Measurements from ENCODE around the gene PPP4C.
"Not testable (repeated sequence)": the region's sequence is repeated elsewhere in the genome, so short reads cannot be mapped to it uniquely, and the experiment has no call there.

PPP4C gene

GRCh38 chr16:30040690-30041089 is 35.1 kb upstream of the PPP4C start:
- WGBS, 2 donors (ENCODE audit: extremely low coverage in 2 of 2, insufficient read length in 2 of 2, insufficient replicate concordance in 1 of 2), result no CpG with 5 or more reads among the region's 5 CpGs
- H2BK5ac ChIP-seq (ENCODE audit: low read length), result not testable (repeated sequence)

DNA sequence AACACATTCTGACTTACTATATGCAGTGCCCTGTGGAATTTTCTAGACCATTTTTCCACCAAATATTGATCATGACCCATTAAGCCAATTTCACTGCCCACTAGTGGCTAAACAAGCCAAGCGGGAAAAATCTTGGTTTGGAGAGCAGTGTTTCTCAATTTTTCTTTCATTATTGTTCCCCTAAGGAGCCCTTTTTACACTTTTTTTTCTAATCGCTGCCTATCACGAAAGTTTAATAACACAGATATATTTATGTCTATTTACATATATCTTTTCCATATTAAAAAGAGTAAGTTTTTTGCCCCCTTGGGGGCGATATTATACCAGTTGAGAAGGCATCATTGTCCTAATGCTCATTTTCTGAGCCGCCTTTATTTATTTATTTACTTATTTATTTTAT is 34.0 kb upstream of the PPP4C start:
- no peak overlapping the region for H2BK15ac ChIP-seq (ENCODE audit: low read length)
- H2AK5ac ChIP-seq (ENCODE audit: low read depth, low read length), result no peak overlapping the region
- H3K4me1 ChIP-seq (ENCODE audit: control insufficient read depth in 2 of 2, insufficient read depth in 1 of 2, low read depth in 1 of 2, low read length in 2 of 2), result no peaks in the 10 kb centered on the region
- no peak overlapping the region for H3K27ac ChIP-seq (replicated peaks; ENCODE audit: low read length)
- DNase-seq (ENCODE audit: low spot score), result no peak
- no CpG with 5 or more reads among the region's 5 CpGs for WGBS, 2 donors (ENCODE audit: extremely low coverage in 2 of 2, insufficient read length in 2 of 2, insufficient replicate concordance in 1 of 2)
- H3K4me3 ChIP-seq (ENCODE audit: low read length in 2 of 2), result no peak overlapping the region
- H3K18ac ChIP-seq (ENCODE audit: low read length), result no peak overlapping the region
- no peaks in the 10 kb centered on the region for H3K36me3 ChIP-seq (replicated peaks in 1 of 2; ENCODE audit: control insufficient read depth in 2 of 2, insufficient read depth in 2 of 2, low read length in 2 of 2)
- no peak overlapping the region for H2BK5ac ChIP-seq (ENCODE audit: low read length)
- H4K91ac ChIP-seq (ENCODE audit: low read depth, low read length, poor library complexity), result no peak overlapping the region
- no peak overlapping the region for H2BK12ac ChIP-seq (ENCODE audit: low read length)
- H3K14ac ChIP-seq (ENCODE audit: low read length), result no peak overlapping the region
- H2BK120ac ChIP-seq (ENCODE audit: low read depth, low read length), result no peak overlapping the region
- H2AFZ ChIP-seq (ENCODE audit: low read length), result no peak overlapping the region
- H3K9me3 ChIP-seq (replicated peaks in 1 of 2; ENCODE audit: control insufficient read depth in 2 of 2, insufficient read depth in 1 of 2, low read depth in 1 of 2, low read length in 2 of 2), result peaks cover 0 to 3% of the 10 kb centered on the region in 2 donors
- H3K23ac ChIP-seq (ENCODE audit: low read depth, low read length, poor library complexity), result no peak overlapping the region
- H4K8ac ChIP-seq (ENCODE audit: low read depth, low read length), result no peak overlapping the region
- peaks cover 4% of the 10 kb centered on the region for H3K79me1 ChIP-seq (ENCODE audit: low read depth, low read length)
- no peak overlapping the region for H3K4me2 ChIP-seq (ENCODE audit: insufficient read depth, low read length, poor library complexity, severe bottlenecking)
- no peak overlapping the region for H3K9ac ChIP-seq (ENCODE audit: low read depth, low read length, poor library complexity)
- no peak overlapping the region for H3K4ac ChIP-seq (ENCODE audit: low read length)
- peaks cover 0 to 4% (median 0%) of the 10 kb centered on the region in 3 experiments for H3K27me3 ChIP-seq (ENCODE audit: control insufficient read depth in 3 of 3, insufficient read depth in 3 of 3, low read depth in 1 of 3, low read length in 3 of 3)

More at GRCh38 chr16:30040690-30041089, 35.1 kb upstream of the PPP4C start:
- H3K4me3 ChIP-seq (ENCODE audit: low read length in 2 of 2); H4K8ac ChIP-seq (ENCODE audit: low read depth, low read length); H3K9ac ChIP-seq (ENCODE audit: low read depth, low read length, poor library complexity); H3K14ac ChIP-seq (ENCODE audit: low read length); H3K18ac ChIP-seq (ENCODE audit: low read length); H3K9me3 ChIP-seq (replicated peaks in 1 of 2; ENCODE audit: control insufficient read depth in 2 of 2, insufficient read depth in 1 of 2, low read depth in 1 of 2, low read length in 2 of 2); H3K4me2 ChIP-seq (ENCODE audit: insufficient read depth, low read length, poor library complexity, severe bottlenecking); H2AFZ ChIP-seq (ENCODE audit: low read length); H3K27ac ChIP-seq (replicated peaks; ENCODE audit: low read length); H3K79me1 ChIP-seq (ENCODE audit: low read depth, low read length); H3K4ac ChIP-seq (ENCODE audit: low read length); H3K27me3 ChIP-seq (ENCODE audit: control insufficient read depth in 3 of 3, insufficient read depth in 3 of 3, low read depth in 1 of 3, low read length in 3 of 3); H4K91ac ChIP-seq (ENCODE audit: low read depth, low read length, poor library complexity); DNase-seq (ENCODE audit: low spot score); H3K36me3 ChIP-seq (replicated peaks in 1 of 2; ENCODE audit: control insufficient read depth in 2 of 2, insufficient read depth in 2 of 2, low read length in 2 of 2); H2BK15ac ChIP-seq (ENCODE audit: low read length); H2BK120ac ChIP-seq (ENCODE audit: low read depth, low read length); H3K4me1 ChIP-seq (ENCODE audit: control insufficient read depth in 2 of 2, insufficient read depth in 1 of 2, low read depth in 1 of 2, low read length in 2 of 2); H3K23ac ChIP-seq (ENCODE audit: low read depth, low read length, poor library complexity); H2BK12ac ChIP-seq (ENCODE audit: low read length); H2AK5ac ChIP-seq (ENCODE audit: low read depth, low read length): not testable (repeated sequence)

DNA sequence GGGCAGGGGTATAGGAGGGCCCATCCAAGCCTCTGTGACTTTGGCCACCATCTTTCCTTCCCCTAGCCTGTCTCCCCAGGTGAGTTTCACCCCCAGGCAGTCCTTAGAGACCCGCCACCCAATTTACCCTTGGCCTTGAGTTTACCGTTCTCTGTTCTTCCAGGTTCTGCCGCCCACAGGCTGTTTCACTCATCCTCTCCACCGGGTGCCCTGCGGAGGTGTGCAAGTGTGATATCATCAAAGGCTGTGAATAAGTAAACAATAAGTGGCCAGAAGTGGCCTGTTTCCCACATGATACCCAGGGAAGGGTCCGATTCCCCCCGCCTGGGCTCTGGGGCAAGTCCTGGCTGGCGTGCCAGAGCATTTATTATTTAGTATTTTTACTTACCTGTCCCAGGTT is 29.6 kb upstream of the PPP4C start:
- WGBS, 2 donors (ENCODE audit: extremely low coverage in 2 of 2, insufficient read length in 2 of 2, insufficient replicate concordance in 1 of 2), result no CpG with 5 or more reads among the region's 8 CpGs

GRCh38 chr16:30046588-30046987 is 29.2 kb upstream of the PPP4C start:
- Histone ChIP-seq H3K4ac (ENCODE audit: low read length) (no peak overlapping the region), H3K27ac (replicated peaks; ENCODE audit: low read length) (no peak overlapping the region), H2BK120ac (ENCODE audit: low read depth, low read length) (no peak overlapping the region), H3K9ac (ENCODE audit: low read depth, low read length, poor library complexity) (no peak overlapping the region), H3K4me1 (ENCODE audit: control insufficient read depth in 2 of 2, insufficient read depth in 1 of 2, low read depth in 1 of 2, low read length in 2 of 2) (peaks cover 2 to 4% of the 10 kb centered on the region in 2 donors), H3K27me3 (ENCODE audit: control insufficient read depth in 3 of 3, insufficient read depth in 3 of 3, low read depth in 1 of 3, low read length in 3 of 3) (peaks cover 0 to 4% (median 0%) of the 10 kb centered on the region in 3 experiments), H2BK5ac (ENCODE audit: low read length) (no peak overlapping the region), H4K8ac (ENCODE audit: low read depth, low read length) (no peak overlapping the region), H3K23ac (ENCODE audit: low read depth, low read length, poor library complexity) (no peak overlapping the region), H3K36me3 (replicated peaks in 1 of 2; ENCODE audit: control insufficient read depth in 2 of 2, insufficient read depth in 2 of 2, low read length in 2 of 2) (no peaks in the 10 kb centered on the region), H3K4me3 (ENCODE audit: low read length in 2 of 2) (no peak overlapping the region), H3K4me2 (ENCODE audit: insufficient read depth, low read length, poor library complexity, severe bottlenecking) (no peak overlapping the region), H2BK15ac (ENCODE audit: low read length) (no peak overlapping the region), H2AK5ac (ENCODE audit: low read depth, low read length) (peak overlapping the region; percentile 52), H3K18ac (ENCODE audit: low read length) (no peak overlapping the region), H2AFZ (ENCODE audit: low read length) (no peak overlapping the region), H3K9me3 (replicated peaks in 1 of 2; ENCODE audit: control insufficient read depth in 2 of 2, insufficient read depth in 1 of 2, low read depth in 1 of 2, low read length in 2 of 2) (peaks cover 0 to 3% of the 10 kb centered on the region in 2 donors), H4K91ac (ENCODE audit: low read depth, low read length, poor library complexity) (no peak overlapping the region), H3K79me1 (ENCODE audit: low read depth, low read length) (peaks cover 4% of the 10 kb centered on the region), H3K14ac (ENCODE audit: low read length) (no peak overlapping the region), H2BK12ac (ENCODE audit: low read length) (no peak overlapping the region)
- no peak for DNase-seq (ENCODE audit: low spot score)
- no CpG with 5 or more reads among the region's 1 CpG for WGBS, 2 donors (ENCODE audit: extremely low coverage in 2 of 2, insufficient read length in 2 of 2, insufficient replicate concordance in 1 of 2)

More for the DNA sequence above, 29.6 kb upstream of the PPP4C start:
- Histone ChIP-seq H3K14ac (ENCODE audit: low read length) (no peak overlapping the region), H3K4me3 (ENCODE audit: low read length in 2 of 2) (no peak overlapping the region), H3K9me3 (replicated peaks in 1 of 2; ENCODE audit: control insufficient read depth in 2 of 2, insufficient read depth in 1 of 2, low read depth in 1 of 2, low read length in 2 of 2) (peaks cover 0 to 3% of the 10 kb centered on the region in 2 donors), H3K18ac (ENCODE audit: low read length) (no peak overlapping the region), H3K4me2 (ENCODE audit: insufficient read depth, low read length, poor library complexity, severe bottlenecking) (no peak overlapping the region), H3K79me1 (ENCODE audit: low read depth, low read length) (peaks cover 4% of the 10 kb centered on the region), H4K8ac (ENCODE audit: low read depth, low read length) (no peak overlapping the region), H3K27ac (replicated peaks; ENCODE audit: low read length) (no peak overlapping the region), H3K23ac (ENCODE audit: low read depth, low read length, poor library complexity) (no peak overlapping the region), H2BK5ac (ENCODE audit: low read length) (no peak overlapping the region), H2AFZ (ENCODE audit: low read length) (no peak overlapping the region), H2BK15ac (ENCODE audit: low read length) (no peak overlapping the region), H2BK12ac (ENCODE audit: low read length) (no peak overlapping the region), H3K4me1 (ENCODE audit: control insufficient read depth in 2 of 2, insufficient read depth in 1 of 2, low read depth in 1 of 2, low read length in 2 of 2) (peaks cover 2 to 4% of the 10 kb centered on the region in 2 donors), H3K9ac (ENCODE audit: low read depth, low read length, poor library complexity) (no peak overlapping the region), H2AK5ac (ENCODE audit: low read depth, low read length) (peak overlapping the region; percentile 18), H4K91ac (ENCODE audit: low read depth, low read length, poor library complexity) (no peak overlapping the region), H2BK120ac (ENCODE audit: low read depth, low read length) (no peak overlapping the region), H3K4ac (ENCODE audit: low read length) (no peak overlapping the region), H3K27me3 (ENCODE audit: control insufficient read depth in 3 of 3, insufficient read depth in 3 of 3, low read depth in 1 of 3, low read length in 3 of 3) (peaks cover 0 to 4% (median 0%) of the 10 kb centered on the region in 3 experiments), H3K36me3 (replicated peaks in 1 of 2; ENCODE audit: control insufficient read depth in 2 of 2, insufficient read depth in 2 of 2, low read length in 2 of 2) (no peaks in the 10 kb centered on the region)
- DNase-seq (ENCODE audit: low spot score), result no peak

All from neuronal stem cell (in vitro differentiated cells).